ENCODE measurements around the gene COPS9. TPM values are rescaled to one million over a fixed set of nuclear protein-coding genes. Genes with fewer than 3 reads are reported as not detected.

The COPS9 gene
- total RNA-seq, 2 donors from 2014 or later: 151 to 161 TPM

DNA sequence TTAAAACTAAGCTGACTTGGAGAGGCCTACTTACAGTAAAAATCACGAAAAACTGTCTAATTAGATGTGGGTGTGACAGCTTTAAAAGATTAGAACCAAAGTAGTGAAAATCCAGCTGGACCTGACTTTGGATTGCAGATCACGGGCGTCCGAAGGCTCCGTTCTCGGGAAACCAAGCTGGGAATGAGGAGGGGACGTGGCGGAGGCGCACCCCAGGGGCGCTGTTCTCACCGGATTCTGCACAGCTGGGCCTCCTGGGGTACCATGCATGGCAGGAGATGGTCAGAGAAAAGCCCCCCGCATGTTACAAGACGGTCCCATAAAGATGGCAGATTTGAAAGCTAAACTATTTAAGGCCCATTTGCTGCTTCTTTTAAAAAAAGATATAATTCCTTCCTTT is 9.4 kb upstream of the COPS9 start:
- H3K36me3 Mint-ChIP-seq (ENCODE audit: low read depth): no peaks in the 10 kb centered on the region
- Histone ChIP-seq H3K9ac (ENCODE audit: extremely low read depth, low read length, poor library complexity, severe bottlenecking) (no peak overlapping the region), H3K9me3 (ENCODE audit: control insufficient read depth, low read length) (no peaks in the 10 kb centered on the region), H3K27ac (ENCODE audit: low read depth, low read length) (no peak overlapping the region), H3K4me1 (ENCODE audit: control insufficient read depth, insufficient read depth, low read length) (no peaks in the 10 kb centered on the region), H3K27me3 (ENCODE audit: control insufficient read depth, insufficient read depth, low read length, poor library complexity, severe bottlenecking) (no peaks in the 10 kb centered on the region), H3K36me3 (ENCODE audit: control insufficient read depth, insufficient read depth, low read length) (no peaks in the 10 kb centered on the region), H3K4me3 (ENCODE audit: low read length) (no peak overlapping the region)
- WGBS, 2 experiments (ENCODE audit: insufficient coverage in 1 of 2, insufficient read length in 1 of 2): 88 to 93% methylated on average over 8 to 13 of the region's 13 CpGs
- H3K27ac Mint-ChIP-seq: no peak overlapping the region
- DNase-seq: no peak
- H3K4me3 Mint-ChIP-seq: no peak overlapping the region
- H3K27me3 Mint-ChIP-seq (ENCODE audit: insufficient read depth): peaks cover 4% of the 10 kb centered on the region
- H3K4me1 Mint-ChIP-seq: no peaks in the 10 kb centered on the region
- H3K9me3 Mint-ChIP-seq: peaks cover 2% of the 10 kb centered on the region
- TF ChIP-seq, protein P1, sequence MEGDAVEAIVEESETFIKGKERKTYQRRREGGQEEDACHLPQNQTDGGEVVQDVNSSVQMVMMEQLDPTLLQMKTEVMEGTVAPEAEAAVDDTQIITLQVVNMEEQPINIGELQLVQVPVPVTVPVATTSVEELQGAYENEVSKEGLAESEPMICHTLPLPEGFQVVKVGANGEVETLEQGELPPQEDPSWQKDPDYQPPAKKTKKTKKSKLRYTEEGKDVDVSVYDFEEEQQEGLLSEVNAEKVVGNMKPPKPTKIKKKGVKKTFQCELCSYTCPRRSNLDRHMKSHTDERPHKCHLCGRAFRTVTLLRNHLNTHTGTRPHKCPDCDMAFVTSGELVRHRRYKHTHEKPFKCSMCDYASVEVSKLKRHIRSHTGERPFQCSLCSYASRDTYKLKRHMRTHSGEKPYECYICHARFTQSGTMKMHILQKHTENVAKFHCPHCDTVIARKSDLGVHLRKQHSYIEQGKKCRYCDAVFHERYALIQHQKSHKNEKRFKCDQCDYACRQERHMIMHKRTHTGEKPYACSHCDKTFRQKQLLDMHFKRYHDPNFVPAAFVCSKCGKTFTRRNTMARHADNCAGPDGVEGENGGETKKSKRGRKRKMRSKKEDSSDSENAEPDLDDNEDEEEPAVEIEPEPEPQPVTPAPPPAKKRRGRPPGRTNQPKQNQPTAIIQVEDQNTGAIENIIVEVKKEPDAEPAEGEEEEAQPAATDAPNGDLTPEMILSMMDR (conservative IDR thresholded peaks at IDR 0.05): no peak

DNA sequence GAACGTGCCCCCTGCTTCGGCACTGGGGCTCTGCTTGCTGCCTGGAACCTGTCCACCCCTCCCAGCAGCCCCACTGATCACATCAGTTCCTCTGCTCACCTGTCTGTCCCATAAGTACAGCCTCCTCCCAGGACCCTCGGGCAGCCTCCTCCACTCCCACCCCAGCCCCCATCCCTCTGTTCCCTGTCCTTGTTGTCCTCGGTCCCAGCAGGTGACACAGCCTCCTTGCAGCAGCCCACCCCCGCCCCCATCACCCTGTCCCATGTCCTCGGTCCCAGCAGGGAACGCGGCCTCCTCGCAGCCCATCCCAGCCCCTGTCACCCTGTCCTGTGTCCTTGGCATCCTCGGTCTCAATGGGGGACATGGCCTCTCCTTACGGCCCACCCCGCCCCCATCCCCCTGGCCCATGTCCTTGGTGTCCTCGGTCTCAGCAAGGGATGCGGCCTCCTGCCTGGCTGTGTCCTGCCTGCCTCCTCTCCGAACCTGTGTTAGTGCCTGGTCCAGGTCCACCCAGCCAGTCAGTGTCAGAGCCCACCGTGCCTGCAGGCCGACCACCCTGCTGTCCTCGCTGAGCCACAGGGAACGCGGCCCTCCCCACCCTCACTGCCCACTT is 8.7 kb upstream of the COPS9 start:
- Histone ChIP-seq H3K4me3 (ENCODE audit: low read length) (no peak overlapping the region), H3K9ac (ENCODE audit: extremely low read depth, low read length, poor library complexity, severe bottlenecking) (no peak overlapping the region), H3K4me1 (ENCODE audit: control insufficient read depth, insufficient read depth, low read length) (no peaks in the 10 kb centered on the region), H3K27me3 (ENCODE audit: control insufficient read depth, insufficient read depth, low read length, poor library complexity, severe bottlenecking) (no peaks in the 10 kb centered on the region), H3K36me3 (ENCODE audit: control insufficient read depth, insufficient read depth, low read length) (no peaks in the 10 kb centered on the region), H3K9me3 (ENCODE audit: control insufficient read depth, low read length) (no peaks in the 10 kb centered on the region), H3K27ac (ENCODE audit: low read depth, low read length) (no peak overlapping the region)
- Mint-ChIP-seq H3K36me3 (ENCODE audit: low read depth) (no peaks in the 10 kb centered on the region), H3K27me3 (ENCODE audit: insufficient read depth) (peaks cover 4% of the 10 kb centered on the region), H3K4me3 (no peak overlapping the region), H3K4me1 (peaks cover 3% of the 10 kb centered on the region), H3K9me3 (peaks cover 2% of the 10 kb centered on the region), H3K27ac (no peak overlapping the region)
- no peak for DNase-seq
- 89 to 98% methylated on average over 6 to 20 of the region's 20 CpGs for WGBS, 2 experiments (ENCODE audit: insufficient coverage in 1 of 2, insufficient read length in 1 of 2)
- TF ChIP-seq, protein P1 (conservative IDR thresholded peaks at IDR 0.05): no peak

DNA sequence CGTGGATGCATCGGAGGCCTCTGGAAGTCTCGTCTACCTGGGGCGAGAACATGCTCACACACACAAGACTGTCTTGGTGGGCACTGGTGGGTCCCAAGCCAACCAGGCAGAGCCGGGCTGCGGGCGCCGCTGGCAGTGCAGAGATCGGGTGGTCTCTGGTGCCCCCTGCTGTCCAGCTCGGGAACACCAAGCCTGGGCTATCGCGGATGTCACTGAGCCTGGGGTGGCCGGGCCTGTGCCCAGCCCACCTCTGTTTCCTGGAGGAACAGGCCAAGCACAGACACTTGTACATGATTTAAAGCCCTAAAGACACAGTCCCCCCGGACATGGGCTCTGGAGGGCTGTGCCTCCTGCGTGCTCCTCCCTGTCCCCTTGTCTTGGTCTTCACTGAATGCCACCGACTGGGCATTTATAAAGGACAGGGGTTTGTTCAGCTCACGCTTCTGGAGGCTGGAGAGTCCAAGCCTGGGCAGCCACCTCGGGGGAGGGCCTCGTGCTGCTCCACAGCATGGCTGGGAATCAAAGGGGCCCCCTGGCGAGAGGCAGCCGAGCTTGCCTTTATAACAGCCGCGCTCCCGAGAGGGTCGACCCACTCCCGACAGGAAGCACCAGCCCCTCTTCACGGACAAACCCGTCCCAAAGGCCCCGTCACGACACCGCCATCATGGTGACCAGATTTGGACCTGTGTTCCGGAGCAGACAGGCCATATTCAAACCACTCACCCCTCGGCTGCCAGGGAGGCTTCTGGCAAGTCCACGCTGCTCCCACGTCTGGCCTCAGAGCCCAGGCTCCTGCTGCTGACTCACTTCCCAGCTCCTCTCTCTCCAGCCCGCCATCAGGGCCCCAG is 7.9 kb upstream of the COPS9 start:
- H3K4me3 ChIP-seq (ENCODE audit: low read length): no peak overlapping the region
- Mint-ChIP-seq H3K27ac (no peak overlapping the region), H3K27me3 (ENCODE audit: insufficient read depth) (peaks cover 4% of the 10 kb centered on the region), H3K4me1 (peaks cover 8% of the 10 kb centered on the region), H3K4me3 (no peak overlapping the region), H3K36me3 (ENCODE audit: low read depth) (no peaks in the 10 kb centered on the region), H3K9me3 (peaks cover 2% of the 10 kb centered on the region)
- no peaks in the 10 kb centered on the region for H3K27me3 ChIP-seq (ENCODE audit: control insufficient read depth, insufficient read depth, low read length, poor library complexity, severe bottlenecking)
- no peak overlapping the region for H3K27ac ChIP-seq (ENCODE audit: low read depth, low read length)
- no peaks in the 10 kb centered on the region for H3K4me1 ChIP-seq (ENCODE audit: control insufficient read depth, insufficient read depth, low read length)
- no peak overlapping the region for H3K9ac ChIP-seq (ENCODE audit: extremely low read depth, low read length, poor library complexity, severe bottlenecking)
- WGBS, 2 experiments (ENCODE audit: insufficient coverage in 1 of 2, insufficient read length in 1 of 2): 52 to 74% methylated on average over 19 to 36 of the region's 36 CpGs
- TF ChIP-seq, protein P1 (conservative IDR thresholded peaks at IDR 0.05): peak; percentile 94
- H3K9me3 ChIP-seq (ENCODE audit: control insufficient read depth, low read length): no peaks in the 10 kb centered on the region
- peak; percentile 96 for DNase-seq
- H3K36me3 ChIP-seq (ENCODE audit: control insufficient read depth, insufficient read depth, low read length): no peaks in the 10 kb centered on the region
